HS-27A (cell line): ENCODE measurements around the gene DRC3.

Experiments
- DNase-seq: peaks from one replicate; pipeline ENCODE4 v3.0.0-alpha.2; 2012; ENCODE audit warnings: low read depth, missing footprints

DRC3 gene

DNA sequence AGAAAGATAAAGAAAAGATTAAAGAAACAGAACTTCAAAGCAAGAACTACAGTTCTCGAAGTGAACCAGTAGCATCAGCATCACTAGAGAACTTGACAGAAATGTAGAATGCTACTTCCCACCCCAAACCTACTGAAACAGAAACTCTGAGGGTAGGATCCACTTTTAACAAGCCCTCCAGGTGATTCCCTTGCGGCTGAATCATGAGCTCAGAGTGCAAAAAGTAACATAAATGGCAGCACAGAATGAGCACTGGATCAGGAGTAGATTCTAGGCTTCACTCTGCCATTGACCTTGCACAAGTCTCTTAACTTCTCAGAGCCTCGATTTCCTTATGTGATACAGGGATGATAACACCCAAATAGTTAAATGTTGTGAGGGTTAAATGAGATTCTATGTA, 6.3 kb upstream of the DRC3 start:
- DNase-seq: no peak

- no peak for DNase-seq
Observed at GRCh38 chr17:17970699-17971430, 1.8 kb upstream of the DRC3 start.

DNA sequence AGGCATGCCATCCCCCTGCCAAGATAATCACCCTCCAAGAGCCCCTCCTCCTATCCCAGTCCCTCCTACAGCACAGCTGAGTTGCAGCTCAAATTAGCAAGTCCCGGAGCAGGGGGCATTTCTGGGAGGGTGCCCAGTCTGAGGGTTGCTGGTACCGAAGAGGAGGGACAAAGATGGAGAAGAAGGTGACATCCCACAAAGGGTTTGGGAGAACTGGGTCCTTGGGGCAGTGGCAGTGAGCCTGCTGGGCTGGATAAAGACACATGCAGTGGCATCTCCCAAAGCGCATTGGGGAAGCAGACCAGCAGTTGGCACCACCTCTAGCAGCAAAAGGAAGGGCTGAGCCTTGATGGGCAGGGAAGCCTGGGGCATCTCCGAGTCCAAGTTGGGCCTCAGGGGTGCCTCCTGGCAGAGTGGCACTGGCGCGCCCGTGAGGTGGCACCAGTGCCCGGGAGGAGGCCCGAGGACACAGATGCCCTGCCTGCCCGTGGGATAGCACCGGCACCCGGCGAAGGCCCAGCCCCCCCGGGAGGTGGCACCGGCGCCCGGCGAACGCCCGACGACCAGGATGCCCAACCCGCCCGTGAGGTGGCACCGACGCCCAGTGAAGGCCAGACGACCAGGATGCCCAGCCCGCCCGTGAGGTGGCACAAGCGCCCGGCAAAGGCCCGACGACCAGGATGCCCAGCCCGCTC, 1.1 kb upstream of the DRC3 start:
- DNase-seq: no peak

DNA sequence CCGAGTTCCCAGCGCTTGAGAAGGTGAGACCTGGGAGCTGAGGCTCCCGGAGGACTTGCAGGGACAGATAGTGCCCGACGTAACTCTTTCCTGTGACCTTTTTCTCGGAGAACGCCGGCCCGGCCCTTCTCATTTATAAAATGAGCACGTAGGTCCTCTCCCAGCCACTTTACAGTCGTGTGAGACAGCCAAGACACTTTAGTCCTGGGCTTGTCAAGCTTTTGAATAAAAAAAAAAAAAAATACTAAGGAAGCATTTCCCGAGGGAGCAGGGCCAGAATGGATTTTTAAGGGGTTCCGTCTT, 241 bp downstream of the DRC3 start:
- no peak for DNase-seq

DNA sequence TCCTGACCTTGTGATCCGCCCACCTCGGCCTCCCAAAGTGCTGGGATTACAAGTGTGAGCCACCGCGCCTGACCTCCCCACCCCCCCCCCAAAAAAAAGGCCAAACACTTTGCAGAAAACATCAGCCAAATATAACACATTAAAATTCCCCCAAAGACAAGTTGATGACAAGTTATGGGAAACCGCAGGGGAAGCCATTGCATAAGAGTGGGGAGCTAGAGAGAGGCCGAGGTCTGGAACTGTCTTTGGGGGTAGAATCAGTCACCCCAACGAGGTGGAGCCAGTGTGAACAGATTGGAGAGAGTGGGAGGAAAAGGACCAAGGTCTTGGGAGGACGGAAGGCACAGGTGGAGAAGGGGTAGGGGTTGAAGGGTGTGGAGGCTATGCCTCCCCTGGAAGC, 2.8 kb downstream of the DRC3 start:
- no peak for DNase-seq

GRCh38 chr17:17976931-17977570, 4.4 kb downstream of the DRC3 start:
- DNase-seq: no peak

GRCh38 chr17:17978481-17979424, 6.1 kb downstream of the DRC3 start:
- no peak for DNase-seq

GRCh38 chr17:17979778-17980177, 7.1 kb downstream of the DRC3 start:
- DNase-seq: no peak

GRCh38 chr17:17981330-17981729, 8.7 kb downstream of the DRC3 start:
- DNase-seq: no peak

DNA sequence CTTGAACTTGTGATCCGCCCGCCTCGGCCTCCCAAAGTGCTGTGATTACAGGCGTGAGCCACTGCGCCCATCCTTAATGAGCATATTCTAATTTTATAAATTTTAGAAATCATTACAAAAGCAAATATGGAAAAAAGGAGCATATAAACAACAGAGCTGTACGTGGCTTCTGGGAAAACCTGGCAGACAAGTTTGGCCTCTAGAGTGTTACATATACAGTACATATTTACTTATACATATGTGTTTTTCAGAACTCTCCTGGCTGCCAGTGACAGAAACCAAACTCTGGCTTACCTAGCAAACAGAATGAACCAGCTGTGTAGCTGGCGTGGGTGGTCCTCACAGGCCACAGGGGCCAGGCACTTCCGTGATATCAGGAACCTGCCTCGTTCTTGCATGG, 10.1 kb downstream of the DRC3 start:
- DNase-seq: no peak

GRCh38 chr17:17983376-17983775, 10.7 kb downstream of the DRC3 start:
- DNase-seq: no peak

DNA sequence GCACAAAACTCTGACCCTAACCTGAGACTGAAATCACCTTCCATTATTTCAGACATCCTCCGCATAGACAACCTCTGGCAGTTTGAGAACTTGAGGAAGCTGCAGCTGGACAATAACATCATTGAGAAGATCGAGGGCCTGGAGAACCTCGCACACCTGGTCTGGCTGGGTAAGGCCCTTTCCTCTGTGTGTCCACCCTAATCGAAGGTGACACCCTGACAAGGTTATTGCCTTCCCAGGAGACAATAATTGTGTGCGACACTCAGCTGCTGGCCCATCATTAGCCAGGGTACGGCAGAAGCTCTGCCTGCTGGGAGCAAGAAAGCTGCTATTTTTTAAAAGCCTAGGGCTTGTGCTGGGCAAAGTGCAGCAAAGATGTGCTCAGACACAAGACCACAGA, 11.1 kb downstream of the DRC3 start:
- DNase-seq: no peak

GRCh38 chr17:17985153-17985552, 12.5 kb downstream of the DRC3 start:
- DNase-seq: no peak

DNA sequence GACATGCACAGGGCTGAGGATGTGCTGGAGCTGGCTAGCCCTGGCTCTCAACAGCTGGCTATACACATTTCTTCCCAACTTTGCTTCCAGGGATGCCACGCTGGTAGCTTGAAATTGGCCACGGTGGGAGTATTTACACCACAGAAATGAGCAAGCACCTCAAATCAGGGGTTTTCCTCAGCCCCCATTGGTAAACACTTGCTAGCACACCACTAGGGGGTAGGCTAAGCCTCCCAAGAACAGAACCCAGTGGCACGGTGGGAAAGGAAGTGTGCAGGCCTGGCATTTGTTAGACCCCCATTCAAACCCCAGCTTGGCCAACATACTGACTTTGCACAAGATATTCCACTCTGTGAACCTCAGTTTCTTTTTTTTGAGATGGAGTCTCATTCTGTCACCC, 12.9 kb downstream of the DRC3 start:
- DNase-seq: no peak

DNA sequence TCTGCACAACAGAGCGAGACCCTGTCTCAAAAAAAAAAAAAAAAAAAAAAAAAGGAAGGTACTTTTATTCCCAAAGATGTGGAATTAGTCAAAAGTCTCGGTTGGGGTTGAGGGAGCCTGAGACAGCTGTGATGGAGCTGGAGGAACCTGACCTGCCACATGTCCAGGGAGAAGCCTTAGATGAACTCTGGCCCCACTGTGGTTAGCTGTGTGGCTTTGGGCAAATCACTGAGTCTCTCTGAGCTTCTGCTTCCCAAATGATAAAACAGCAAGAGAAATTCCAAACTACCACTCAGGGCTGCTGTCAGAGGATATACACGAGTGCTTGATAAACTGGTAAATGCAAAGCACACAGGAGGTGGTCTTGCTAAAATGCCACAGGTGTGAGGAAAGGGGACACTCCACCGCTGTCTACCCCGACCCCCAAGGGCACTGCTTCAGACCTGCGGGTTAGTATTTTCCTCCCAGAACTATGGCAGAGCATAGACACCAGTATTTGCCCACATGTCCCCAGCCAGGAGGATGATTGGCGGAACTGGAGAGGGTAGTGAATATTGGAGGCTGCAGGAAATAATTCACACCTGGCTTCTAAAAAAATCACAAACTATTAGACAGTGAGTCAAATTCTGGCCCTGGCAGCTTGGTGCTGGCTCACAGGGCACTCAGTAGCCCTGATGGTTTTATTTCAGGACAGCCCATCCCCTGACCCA, 14.7 kb downstream of the DRC3 start:
- DNase-seq: no peak

GRCh38 chr17:17987901-17988300, 15.2 kb downstream of the DRC3 start:
- DNase-seq: no peak

- DNase-seq: no peak
Observed at GRCh38 chr17:17988427-17988945, 15.8 kb downstream of the DRC3 start.

- no peak for DNase-seq
Observed at GRCh38 chr17:17989081-17989480, 16.4 kb downstream of the DRC3 start.

- DNase-seq: no peak
Observed at GRCh38 chr17:17989618-17990017, 17.0 kb downstream of the DRC3 start.

DNA sequence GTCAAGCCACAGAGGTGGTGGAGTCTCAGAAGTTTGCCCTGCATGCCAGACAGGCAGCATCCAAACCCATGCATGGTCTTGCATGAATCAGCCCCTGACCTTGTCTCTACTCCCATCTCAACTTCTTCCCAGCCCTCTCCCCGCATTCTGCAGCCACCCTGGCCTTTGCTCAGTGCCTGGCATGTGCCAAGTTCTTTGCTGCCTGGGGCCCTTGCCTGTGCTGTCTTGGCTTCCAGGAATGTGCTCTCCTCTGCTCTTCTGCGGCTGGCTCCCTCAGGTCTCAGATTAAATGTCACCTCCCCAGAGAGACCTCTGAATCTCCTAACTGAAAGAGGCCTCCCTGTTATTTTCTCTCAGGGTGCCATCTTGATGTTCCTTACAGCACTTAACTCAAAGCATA, 17.6 kb downstream of the DRC3 start:
- no peak for DNase-seq

- no peak for DNase-seq
Observed at GRCh38 chr17:17993366-17993765, 20.7 kb downstream of the DRC3 start.

DNA sequence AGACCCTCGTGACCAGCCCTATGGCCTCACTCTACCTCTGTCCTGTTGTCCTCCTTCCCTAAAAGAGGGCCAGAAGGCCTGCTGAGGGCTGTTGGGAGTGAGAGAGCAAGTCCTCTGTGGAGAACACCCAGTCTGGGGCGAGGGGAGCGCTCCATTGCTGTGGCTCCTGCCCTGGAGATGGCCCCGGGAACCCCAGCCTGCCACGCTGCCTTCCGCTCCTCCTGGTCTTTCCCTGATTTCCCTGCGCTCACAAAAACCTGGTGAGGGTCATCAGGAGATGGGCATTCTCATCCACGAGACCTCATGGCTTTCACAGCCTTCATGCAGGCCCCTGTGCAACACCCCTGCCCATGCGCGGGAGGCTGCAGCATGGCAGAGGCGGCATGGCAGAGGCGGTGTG, 21.2 kb downstream of the DRC3 start:
- no peak for DNase-seq
